GM06990 (cell line): ENCODE results near the gene FNDC8.

Experiments used
- DNase-seq: peaks from one replicate; pipeline ENCODE4 v3.0.0-alpha.2; 2011; ENCODE audit not compliant: insufficient read length; ENCODE audit errors: extremely low read depth
- H3K27me3 ChIP-seq: replicated peaks from 2 replicates; pipeline ENCODE4 v1.6.0; 2011; ENCODE audit warnings: low read length; ENCODE audit not compliant: control insufficient read depth, insufficient read depth
- H3K36me3 ChIP-seq: 2 replicates; pipeline ENCODE4 v1.5.1; 2011; ENCODE audit warnings: low read length; ENCODE audit not compliant: control insufficient read depth, insufficient read depth
- H3K4me3 ChIP-seq: replicated peaks from 2 replicates; pipeline ENCODE4 v1.5.1; 2011; ENCODE audit warnings: low read depth, mild to moderate bottlenecking, control low read depth, low read length
- TF ChIP-seq, protein P1 (sequence below): IDR thresholded peaks from 2 replicates; pipeline ENCODE4 v1.5.1; 2011; ENCODE audit warnings: low read length, control low read depth, mild to moderate bottlenecking, inconsistent platforms; ENCODE audit not compliant: insufficient read depth, poor library complexity, severe bottlenecking

Gene FNDC8

DNA sequence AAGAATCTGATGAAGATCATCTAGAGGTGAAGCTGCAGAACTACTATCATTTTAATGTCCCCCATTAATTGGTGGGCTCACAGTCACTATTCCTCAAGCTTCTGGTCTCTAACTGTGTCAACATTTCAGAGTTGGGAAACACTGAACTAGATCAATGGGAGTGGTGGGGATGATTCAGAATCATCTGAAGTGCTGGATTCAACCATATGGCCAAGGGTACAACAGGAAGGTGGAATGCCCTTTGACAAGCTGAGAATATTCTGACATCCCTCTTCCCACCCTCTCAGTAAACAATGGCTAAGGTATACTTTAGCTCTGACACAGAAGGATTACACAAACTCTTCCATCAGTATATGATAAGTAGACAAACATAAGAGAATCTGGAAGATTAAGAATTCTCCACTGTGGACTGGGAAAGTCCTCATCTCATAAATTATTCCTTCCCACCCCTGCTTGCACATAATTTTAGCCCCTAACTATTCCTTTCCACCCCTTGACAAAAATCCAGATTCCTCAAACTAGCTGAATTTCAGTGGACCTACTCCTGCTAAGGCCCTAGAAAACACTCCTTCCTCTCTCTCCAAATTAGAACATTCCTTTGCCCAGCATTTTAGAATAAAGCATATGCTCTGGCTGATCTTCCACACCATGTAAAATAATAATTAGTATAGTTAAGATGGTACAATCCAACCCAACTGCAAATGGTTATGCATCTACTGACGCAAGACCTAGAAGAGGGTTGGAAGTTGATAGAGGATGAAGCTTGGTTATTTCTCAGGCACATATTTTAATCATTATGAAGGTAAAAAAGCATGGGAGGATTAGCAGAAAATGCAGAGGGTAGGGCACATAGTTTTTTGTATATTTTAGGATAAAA, 41.6 kb upstream of the FNDC8 start:
- Histone ChIP-seq H3K36me3 (no peaks in the 10 kb centered on the region), H3K27me3 (no peaks in the 10 kb centered on the region), H3K4me3 (no peak overlapping the region)
- TF ChIP-seq, protein P1, sequence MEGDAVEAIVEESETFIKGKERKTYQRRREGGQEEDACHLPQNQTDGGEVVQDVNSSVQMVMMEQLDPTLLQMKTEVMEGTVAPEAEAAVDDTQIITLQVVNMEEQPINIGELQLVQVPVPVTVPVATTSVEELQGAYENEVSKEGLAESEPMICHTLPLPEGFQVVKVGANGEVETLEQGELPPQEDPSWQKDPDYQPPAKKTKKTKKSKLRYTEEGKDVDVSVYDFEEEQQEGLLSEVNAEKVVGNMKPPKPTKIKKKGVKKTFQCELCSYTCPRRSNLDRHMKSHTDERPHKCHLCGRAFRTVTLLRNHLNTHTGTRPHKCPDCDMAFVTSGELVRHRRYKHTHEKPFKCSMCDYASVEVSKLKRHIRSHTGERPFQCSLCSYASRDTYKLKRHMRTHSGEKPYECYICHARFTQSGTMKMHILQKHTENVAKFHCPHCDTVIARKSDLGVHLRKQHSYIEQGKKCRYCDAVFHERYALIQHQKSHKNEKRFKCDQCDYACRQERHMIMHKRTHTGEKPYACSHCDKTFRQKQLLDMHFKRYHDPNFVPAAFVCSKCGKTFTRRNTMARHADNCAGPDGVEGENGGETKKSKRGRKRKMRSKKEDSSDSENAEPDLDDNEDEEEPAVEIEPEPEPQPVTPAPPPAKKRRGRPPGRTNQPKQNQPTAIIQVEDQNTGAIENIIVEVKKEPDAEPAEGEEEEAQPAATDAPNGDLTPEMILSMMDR, result no peak
- DNase-seq, result no peak

DNA sequence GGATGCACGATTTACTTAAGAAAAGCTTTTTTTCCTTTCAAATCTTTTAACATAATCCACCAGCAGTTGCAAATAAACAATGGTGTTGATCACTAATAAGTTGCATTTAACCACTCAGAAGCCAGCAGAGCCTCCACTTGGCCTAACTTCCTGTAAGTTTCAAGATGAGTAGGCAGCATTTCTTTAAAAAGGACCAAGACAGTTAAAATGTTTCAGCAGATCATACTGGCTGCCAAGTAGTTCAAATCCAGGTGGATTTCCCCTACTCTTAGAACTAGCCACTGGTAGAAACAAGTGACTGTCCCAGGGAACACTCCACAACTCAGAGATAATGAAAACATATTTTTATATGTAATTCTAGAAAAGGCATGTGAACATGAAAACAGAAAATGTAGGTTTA, 40.9 kb upstream of the FNDC8 start:
- no peak overlapping the region for H3K4me3 ChIP-seq
- no peaks in the 10 kb centered on the region for H3K36me3 ChIP-seq
- TF ChIP-seq, protein P1, result no peak
- H3K27me3 ChIP-seq, result no peaks in the 10 kb centered on the region
- DNase-seq, result peak; percentile 53

DNA sequence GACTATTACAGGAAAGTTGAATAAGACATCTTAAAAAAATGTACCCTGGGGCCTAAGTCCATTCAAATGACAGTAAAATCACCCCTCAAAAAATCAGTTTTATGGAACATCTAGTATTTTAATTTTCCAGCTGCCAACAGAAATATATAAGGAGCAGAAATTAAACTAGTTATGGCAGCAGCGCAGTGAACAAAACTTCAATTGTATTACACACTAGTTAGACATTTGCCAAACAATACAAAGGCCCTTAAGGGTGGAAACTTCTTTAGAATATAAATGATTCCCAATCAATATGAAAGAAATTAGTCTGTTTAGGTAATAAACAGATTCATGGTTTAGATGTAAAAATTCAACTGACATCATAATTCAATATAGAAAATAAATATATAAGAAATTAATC, 39.8 kb upstream of the FNDC8 start:
- DNase-seq, result no peak
- TF ChIP-seq, protein P1, result no peak
- Histone ChIP-seq H3K27me3 (no peaks in the 10 kb centered on the region), H3K36me3 (no peaks in the 10 kb centered on the region), H3K4me3 (no peak overlapping the region)

DNA sequence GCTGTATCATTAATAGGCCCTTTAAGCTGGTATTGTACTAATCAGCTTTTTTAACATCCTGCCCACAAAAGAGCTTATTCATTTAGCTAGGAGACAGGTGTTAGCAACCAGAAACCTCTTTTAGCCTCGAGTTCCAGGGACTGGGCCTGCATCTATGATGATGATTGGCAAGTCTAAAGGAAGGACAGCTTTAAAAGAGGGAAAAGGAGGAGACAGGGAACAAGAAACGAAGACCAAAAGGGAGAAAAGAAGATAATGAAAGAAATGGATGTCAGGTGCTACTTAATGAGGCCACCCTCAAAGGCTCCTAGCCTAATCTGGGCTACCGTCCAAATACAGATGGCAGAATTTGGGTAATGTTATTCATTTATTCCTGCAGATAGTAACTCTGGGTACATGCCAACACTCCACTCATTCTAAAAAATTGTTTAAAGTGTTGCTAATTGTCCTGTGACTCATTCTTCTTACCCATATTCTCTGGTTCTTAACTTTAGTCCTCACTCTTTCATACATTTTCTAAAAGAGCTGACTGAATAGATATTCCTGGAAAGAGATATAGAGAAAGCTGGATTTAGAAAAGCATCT, 39.2 kb upstream of the FNDC8 start:
- TF ChIP-seq, protein P1, result no peak
- DNase-seq, result peak; percentile 29
- H3K27me3 ChIP-seq, result no peaks in the 10 kb centered on the region
- H3K4me3 ChIP-seq, result no peak overlapping the region; the same call in 1 of the 2 replicates
- H3K36me3 ChIP-seq, result no peaks in the 10 kb centered on the region

DNA sequence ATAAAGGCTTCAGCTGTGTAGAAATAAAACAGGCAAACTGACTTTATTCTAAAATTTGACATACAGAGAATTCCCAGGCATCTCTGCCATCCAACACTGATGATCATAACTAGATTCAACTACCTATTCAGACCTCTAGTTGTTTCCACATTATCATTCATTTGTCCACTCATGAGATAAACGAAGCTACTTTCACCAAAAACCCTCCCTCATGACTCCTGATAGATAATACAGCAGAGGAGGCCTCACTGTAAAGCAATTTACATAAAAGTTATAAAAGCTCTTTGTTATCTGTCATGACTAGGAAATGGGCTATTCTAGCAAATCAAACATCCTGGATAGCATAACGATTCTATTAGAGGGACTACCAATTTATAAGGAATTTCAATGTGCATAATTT, 38.3 kb upstream of the FNDC8 start:
- H3K27me3 ChIP-seq, result no peaks in the 10 kb centered on the region
- no peak overlapping the region; the same call in 1 of the 2 replicates for H3K4me3 ChIP-seq
- DNase-seq, result no peak
- H3K36me3 ChIP-seq, result no peaks in the 10 kb centered on the region
- TF ChIP-seq, protein P1, result no peak
